HCT116 (cell line): Measurements from ENCODE around the gene GALNT17. TPM values are rescaled to one million over a fixed set of nuclear protein-coding genes. Genes with fewer than 3 reads are reported as not detected.

Experiments used
- ATAC-seq: fragments of 200-7000 bp; cut with Tn5 transposase; 2 replicates; pipeline ENCODE4 v1.9.1; 2020; ENCODE audit warnings: mild to moderate bottlenecking, moderate library complexity
- BruUV-seq: library from RNA; stranded (reverse); fragments of 400-500 nt; replicated peaks from 2 replicates; lab custom pipeline; 2021; lab: Mats Ljungman, UMichigan
- CTCF ChIA-PET: fragments of 300-600 bp; sonication (Branson Sonifier 250); formaldehyde crosslinking; loops from one replicate; lab custom pipeline; 2021; ENCODE audit warnings: antibody characterized with exemption; lab: Charles Lee
- POLR2A ChIA-PET: fragments of 300-600, 350-600 bp; sonication (Branson Sonifier 250); formaldehyde crosslinking; loops from one replicate; lab custom pipeline; 2021; ENCODE audit warnings: antibody characterized with exemption; lab: Charles Lee
- RAD21 ChIA-PET, 2 experiments: fragments of 300-600 bp; sonication (Branson Sonifier 250); formaldehyde crosslinking; loops; one replicate each; lab custom pipeline; 2023; ENCODE audit warnings: low total read pairs in 2 of 2; ENCODE audit not compliant: uncharacterized antibody in 2 of 2, unreplicated experiment in 2 of 2, low non-redundant PET in 1 of 2; lab: Charles Lee
- DNase-seq: peaks from one replicate; pipeline ENCODE4 v3.0.0-alpha.2; 2010; ENCODE audit warnings: low read depth, low spot score
- H2AFZ ChIP-seq: fragments of 200-600 bp; shearing (Covaris generic), sonication (generic); 2 replicates; pipeline ENCODE4 v1.6.1; 2017; ENCODE audit warnings: low read depth, mixed run types, mixed read lengths, antibody characterized with exemption, low read length; ENCODE audit not compliant: poor library complexity, severe bottlenecking
- H3K27ac ChIP-seq: 2 replicates; pipeline ENCODE4 v1.5.1; 2012; ENCODE audit warnings: low read depth, low read length
- H3K27me3 ChIP-seq: fragments of 200-600 bp; sonication (generic); 2 replicates; pipeline ENCODE4 v1.6.1; 2016; ENCODE audit warnings: mixed run types, low read length, mixed read lengths; ENCODE audit not compliant: insufficient read depth
- H3K36me3 ChIP-seq, 2 experiments: fragments of 200-500 bp in 1 of 2; fragments of 200-600 bp in 1 of 2; sonication (Bioruptor generic) in 1 of 2; sonication (generic) in 1 of 2; 2 replicates each; pipeline versions ENCODE4 v1.5.1 to v1.6.1; 2014 to 2016; ENCODE audit warnings: low read length in 2 of 2, inconsistent platforms in 1 of 2, mixed read lengths in 1 of 2, mixed run types in 1 of 2; ENCODE audit not compliant: insufficient read depth in 2 of 2, control insufficient read depth in 1 of 2
- H3K4me1 ChIP-seq, 2 experiments: fragments of 200-600 bp in 1 of 2; sonication (generic) in 1 of 2; 2 replicates each; pipeline versions ENCODE4 v1.5.1 to v1.6.1; 2012 to 2017; ENCODE audit warnings: low read length in 2 of 2, inconsistent platforms in 1 of 2, mild to moderate bottlenecking in 1 of 2, mixed read lengths in 1 of 2, mixed run types in 1 of 2, moderate library complexity in 1 of 2; ENCODE audit not compliant: insufficient read depth in 2 of 2, control insufficient read depth in 1 of 2
- H3K4me2 ChIP-seq: fragments of 200-600 bp; sonication (generic); 2 replicates; pipeline ENCODE4 v1.6.1; 2017; ENCODE audit warnings: mixed run types, low read length, mixed read lengths
- H3K4me3 ChIP-seq, 2 experiments: fragments of 200-600 bp in 1 of 2; sonication (generic) in 1 of 2; replicated peaks in 1 of 2; 2 replicates each; pipeline ENCODE4 v1.5.1; 2011 to 2016; ENCODE audit warnings: low read length in 2 of 2, control low read depth in 1 of 2, low read depth in 1 of 2, mild to moderate bottlenecking in 1 of 2, mixed read lengths in 1 of 2, mixed run types in 1 of 2
- H3K79me2 ChIP-seq: fragments of 200-600 bp; sonication (generic); 2 replicates; pipeline ENCODE4 v1.6.1; 2017; ENCODE audit warnings: mild to moderate bottlenecking, mixed run types, low read length, moderate library complexity, mixed read lengths; ENCODE audit not compliant: insufficient read depth
- H3K9ac ChIP-seq: fragments of 200-600 bp; sonication (generic); 2 replicates; pipeline ENCODE4 v1.6.1; 2016; ENCODE audit warnings: low read length, mixed read lengths
- H3K9me2 ChIP-seq: fragments of 200-600 bp; sonication (generic), shearing (Covaris generic); 2 replicates; pipeline ENCODE4 v1.6.1; 2017; ENCODE audit warnings: mixed run types, mild to moderate bottlenecking, moderate library complexity; ENCODE audit not compliant: insufficient read depth
- H3K9me3 ChIP-seq, 2 experiments: fragments of 200-500 bp in 1 of 2; fragments of 200-600 bp in 1 of 2; sonication (Bioruptor generic) in 1 of 2; sonication (generic) in 1 of 2; 2 replicates each; pipeline ENCODE4 v1.6.1; 2014 to 2017; ENCODE audit warnings: low read length in 2 of 2, mixed read lengths in 2 of 2, inconsistent platforms in 1 of 2, low read depth in 1 of 2, mild to moderate bottlenecking in 1 of 2, mixed run types in 1 of 2, moderate library complexity in 1 of 2; ENCODE audit not compliant: control insufficient read depth in 1 of 2, insufficient read depth in 1 of 2
- H4K20me1 ChIP-seq: fragments of 200-600 bp; sonication (generic), shearing (Covaris generic); 2 replicates; pipeline ENCODE4 v1.6.1; 2017; ENCODE audit warnings: mixed run types, mild to moderate bottlenecking, moderate library complexity; ENCODE audit not compliant: insufficient read depth
- ATF3 ChIP-seq: IDR thresholded peaks from 2 replicates; pipeline ENCODE4 v1.6.1; 2012
- CEBPB ChIP-seq: IDR thresholded peaks from 2 replicates; pipeline ENCODE4 v1.6.1; 2012; ENCODE audit warnings: low read depth
- CTCF ChIP-seq, 3 experiments: fragments of 200-600 bp in 1 of 3; sonication (generic) in 1 of 3; IDR thresholded peaks in 2 of 3; conservative IDR thresholded peaks in 1 of 3; 2 replicates each; pipeline ENCODE4 v1.5.1; 2012 to 2017; ENCODE audit warnings: low read depth in 2 of 3, low read length in 2 of 3, antibody characterized with exemption in 1 of 3, borderline replicate concordance in 1 of 3, control low read depth in 1 of 3, mild to moderate bottlenecking in 1 of 3, mixed read lengths in 1 of 3, mixed run types in 1 of 3, moderate library complexity in 1 of 3; ENCODE audit not compliant: insufficient read depth in 1 of 3
- ELF1 ChIP-seq: IDR thresholded peaks from 2 replicates; pipeline ENCODE4 v1.6.1; 2012; ENCODE audit warnings: low read depth, borderline replicate concordance
- EZH2phosphoT487 ChIP-seq: fragments of 200-600 bp; IDR thresholded peaks from 2 replicates; pipeline ENCODE4 v1.6.1; 2018; ENCODE audit warnings: antibody characterized with exemption, borderline replicate concordance
- MAX ChIP-seq: IDR thresholded peaks from 2 replicates; pipeline ENCODE4 v1.6.1; 2012
- POLR2A ChIP-seq: IDR thresholded peaks from 2 replicates; pipeline ENCODE4 v1.7.0; 2011; ENCODE audit warnings: borderline replicate concordance; ENCODE audit not compliant: insufficient read depth, insufficient read length; ENCODE audit errors: extremely low read depth
- POLR2AphosphoS5 ChIP-seq: IDR thresholded peaks from 2 replicates; pipeline ENCODE4 v1.6.1; 2011; ENCODE audit warnings: mild to moderate bottlenecking, low read depth, low read length, moderate library complexity
- REST ChIP-seq: IDR thresholded peaks from 2 replicates; pipeline ENCODE4 v1.6.1; 2012; ENCODE audit warnings: low read depth
- SIN3A ChIP-seq: IDR thresholded peaks from 2 replicates; pipeline ENCODE4 v1.6.1; 2012; ENCODE audit warnings: low read depth
- SP1 ChIP-seq: IDR thresholded peaks from 2 replicates; pipeline ENCODE4 v1.6.1; 2012; ENCODE audit warnings: low read depth
- SRF ChIP-seq: IDR thresholded peaks from 2 replicates; pipeline ENCODE4 v1.6.1; 2012; ENCODE audit warnings: low read depth
- TCF7L2 ChIP-seq: IDR thresholded peaks from 2 replicates; pipeline ENCODE4 v1.7.0; 2011; ENCODE audit warnings: borderline replicate concordance, inconsistent platforms; ENCODE audit not compliant: insufficient read depth, insufficient read length; ENCODE audit errors: extremely low read depth
- YY1 ChIP-seq: IDR thresholded peaks from 2 replicates; pipeline ENCODE4 v1.6.1; 2011; ENCODE audit warnings: low read length, low read depth, moderate library complexity, mild to moderate bottlenecking; ENCODE audit not compliant: insufficient replicate concordance; ENCODE audit errors: extremely low read depth
- ZBTB33 ChIP-seq: IDR thresholded peaks from 2 replicates; pipeline ENCODE4 v1.6.1; 2011; ENCODE audit warnings: mild to moderate bottlenecking, low read length, moderate library complexity; ENCODE audit not compliant: insufficient replicate concordance; ENCODE audit errors: extremely low read depth
- ZFX ChIP-seq: fragments of 450-650 bp; IDR thresholded peaks from 2 replicates; pipeline ENCODE4 v1.6.1; 2017
- ZNF274 ChIP-seq: fragments of 200-500 bp; sonication (Bioruptor generic); IDR thresholded peaks from 2 replicates; pipeline ENCODE4 v1.6.1; 2014; ENCODE audit warnings: mild to moderate bottlenecking, low read depth, low read length, inconsistent platforms
- intact Hi-C: fragments of 100-400 bp; cut with micrococcal nuclease; formaldehyde crosslinking; loops from 2 replicates; pipeline ENCODE4 v1.10.0; 2022
- total RNA-seq: library from RNA; stranded (reverse); gene quantifications from one replicate; pipeline ENCODE4 v1.2.1, GENCODE V29; 2021; ENCODE audit not compliant: unreplicated experiment

Gene GALNT17
- total RNA-seq, 1 experiment from 2014 or later = not detected

GRCh38 chr7:71216211-71216610 lies 84.3 kb downstream of the GALNT17 start:
- RAD21 ChIA-PET = no interaction called here
- BruUV-seq = no TSS peak

More at GRCh38 chr7:71216211-71216610, 84.3 kb downstream of the GALNT17 start:
- no peak for DNase-seq
- Histone ChIP-seq H3K4me3 (no peak overlapping the region), H3K27me3 (no peaks in the 10 kb centered on the region), H3K9ac (no peak overlapping the region), H3K79me2 (no peaks in the 10 kb centered on the region), H2AFZ (no peak overlapping the region), H4K20me1 (no peaks in the 10 kb centered on the region), H3K4me1 (no peaks in the 10 kb centered on the region), H3K27ac (no peak overlapping the region), H3K4me2 (no peak overlapping the region), H3K36me3 (no peaks in the 10 kb centered on the region), H3K9me3 (peaks cover 0 to 15% of the 10 kb centered on the region in 2 experiments; a peak in 2 of 4 replicates), H3K9me2 (no peaks in the 10 kb centered on the region)
- ATAC-seq = no peak
- ChIA-PET CTCF (no interaction called here), POLR2A (no interaction called here)
- TF ChIP-seq TCF7L2 (no peak), REST (no peak), ZBTB33 (no peak), SRF (no peak), POLR2AphosphoS5 (no peak), CTCF (IDR thresholded peaks at IDR 0.05 in 2 of 3, conservative IDR thresholded peaks at IDR 0.05 in 1 of 3; ENCODE audit: borderline replicate concordance in 1 of 3, insufficient read depth in 1 of 3, low read depth in 2 of 3, low read length in 2 of 3) (no peak), SP1 (no peak), YY1 (no peak), ZFX (no peak), POLR2A (no peak), CEBPB (no peak), ATF3 (no peak), ZNF274 (no peak), SIN3A (no peak), EZH2phosphoT487 (no peak), ELF1 (no peak), MAX (no peak)
- intact Hi-C loops = no loop called here
